ENCODE measurements around the gene FUZ.

The FUZ gene

DNA sequence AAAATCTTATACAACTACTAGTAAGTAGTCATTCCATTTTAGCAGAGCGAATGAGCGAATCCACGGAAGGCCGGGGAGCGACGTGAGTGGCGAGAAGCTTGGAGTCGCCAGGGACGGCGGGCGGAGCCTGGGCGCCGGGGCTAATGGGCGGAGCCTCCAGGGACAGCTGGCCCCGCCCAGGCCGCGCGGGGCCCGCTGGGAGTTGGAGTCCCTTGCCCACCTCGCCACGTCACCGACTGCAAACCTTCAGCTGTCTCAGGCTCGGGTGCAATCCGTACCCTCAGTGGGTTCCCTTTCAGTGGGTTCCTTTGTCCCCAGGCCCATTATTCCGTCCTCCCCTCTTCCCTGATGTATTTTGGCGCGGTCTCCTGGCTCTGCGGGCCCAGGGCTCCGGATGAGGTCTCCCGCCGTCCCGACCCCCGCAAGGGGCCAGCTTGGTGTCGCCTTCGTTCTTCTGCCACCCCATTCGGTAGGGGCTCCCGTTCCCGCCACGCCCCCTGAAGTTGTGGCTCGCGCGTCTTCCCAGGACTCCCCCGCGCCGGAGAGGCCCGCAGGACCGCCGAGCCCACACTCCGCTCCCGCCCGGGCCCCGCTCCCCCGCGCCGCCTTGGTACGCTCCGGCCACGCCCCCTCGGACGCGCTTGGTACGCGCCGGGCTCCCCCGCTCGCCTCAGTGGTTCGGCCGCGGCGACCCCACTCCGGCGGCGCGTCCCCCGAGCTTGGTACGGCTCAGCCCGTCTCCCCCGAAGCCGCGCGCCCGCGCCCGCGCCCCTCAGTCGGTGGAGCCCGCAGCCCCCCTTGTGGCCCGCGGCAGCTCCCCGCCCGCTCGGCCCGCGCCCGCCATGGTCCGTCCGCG is 37.6 kb upstream of the FUZ start, which contains the start of gene PTOV1:
Gene PTOV1 (plus strand): TSS at position 673 of the 856 bp plus-strand sequence.
- DNase-seq = peak; percentile 89 to 92

DNA sequence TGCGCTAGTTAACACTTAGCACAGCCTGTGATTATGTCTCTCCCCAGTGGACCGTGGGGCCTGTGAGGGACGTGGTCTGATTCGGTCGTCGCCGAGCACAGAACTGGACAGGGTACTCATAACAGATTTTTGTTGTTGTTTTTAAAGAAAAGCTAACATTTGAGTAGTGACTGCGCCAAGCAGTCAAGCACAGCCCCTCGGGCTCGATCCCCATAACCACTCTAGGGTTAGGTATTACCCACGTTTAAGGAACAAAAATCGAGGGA is 37.1 kb upstream of the FUZ start:
- DNase-seq = no peak

DNA sequence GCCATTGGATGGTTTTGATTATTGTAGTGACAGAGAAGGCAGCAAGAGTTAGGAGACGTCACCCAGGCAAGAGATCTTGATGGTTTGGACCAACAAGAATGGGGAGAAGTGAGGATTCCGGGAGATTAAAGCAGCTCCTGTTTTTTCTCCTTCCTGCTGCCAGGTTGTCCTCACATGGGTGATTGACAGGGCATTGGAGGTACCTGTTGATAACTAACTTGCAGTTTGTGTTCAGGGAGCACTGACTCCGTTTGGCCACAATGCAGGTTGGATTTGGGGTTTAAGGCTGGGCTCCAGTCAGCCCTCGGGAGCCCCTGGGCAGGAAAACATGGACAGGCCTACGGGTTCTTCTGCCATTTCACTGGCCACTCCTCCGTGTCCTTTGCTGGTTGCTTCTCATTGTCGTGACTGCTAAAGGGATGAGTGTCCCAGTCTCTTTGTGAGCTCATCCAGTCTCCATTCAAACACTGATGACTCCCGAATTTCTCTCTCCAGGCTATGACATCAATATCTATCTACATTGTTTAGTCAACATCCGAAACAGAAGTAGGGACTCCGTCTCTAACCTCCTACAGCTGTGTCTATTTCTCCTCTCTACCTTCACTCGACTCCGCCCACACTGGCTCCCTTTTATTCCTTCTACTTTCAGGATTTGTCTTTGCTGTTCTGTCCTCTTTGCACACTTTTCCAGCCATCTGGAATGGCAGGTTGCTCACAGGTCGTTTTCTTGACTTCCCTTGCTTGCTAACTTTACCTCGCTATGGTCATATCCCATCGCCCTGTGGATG is 36.5 kb upstream of the FUZ start:
- no peak for DNase-seq

DNA sequence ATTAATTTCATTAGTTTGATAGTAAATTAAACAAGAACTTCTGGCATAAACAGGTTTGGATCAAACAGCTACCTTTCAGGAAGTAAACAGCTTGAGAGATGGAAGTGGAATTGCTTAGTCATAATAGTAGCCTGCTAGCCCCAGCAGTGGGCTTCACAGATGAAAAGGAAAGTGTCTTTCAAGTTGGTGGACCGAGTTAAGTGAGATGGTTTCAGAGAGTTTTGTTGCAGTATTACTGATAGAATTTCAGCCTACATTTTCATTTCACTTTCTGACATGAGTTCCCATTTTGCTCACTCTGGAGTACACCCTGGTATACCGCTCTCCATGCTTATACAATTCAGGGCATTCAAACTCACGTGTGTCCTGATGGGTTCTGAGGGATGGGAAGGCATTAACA is 35.8 kb upstream of the FUZ start:
- no peak for DNase-seq

DNA sequence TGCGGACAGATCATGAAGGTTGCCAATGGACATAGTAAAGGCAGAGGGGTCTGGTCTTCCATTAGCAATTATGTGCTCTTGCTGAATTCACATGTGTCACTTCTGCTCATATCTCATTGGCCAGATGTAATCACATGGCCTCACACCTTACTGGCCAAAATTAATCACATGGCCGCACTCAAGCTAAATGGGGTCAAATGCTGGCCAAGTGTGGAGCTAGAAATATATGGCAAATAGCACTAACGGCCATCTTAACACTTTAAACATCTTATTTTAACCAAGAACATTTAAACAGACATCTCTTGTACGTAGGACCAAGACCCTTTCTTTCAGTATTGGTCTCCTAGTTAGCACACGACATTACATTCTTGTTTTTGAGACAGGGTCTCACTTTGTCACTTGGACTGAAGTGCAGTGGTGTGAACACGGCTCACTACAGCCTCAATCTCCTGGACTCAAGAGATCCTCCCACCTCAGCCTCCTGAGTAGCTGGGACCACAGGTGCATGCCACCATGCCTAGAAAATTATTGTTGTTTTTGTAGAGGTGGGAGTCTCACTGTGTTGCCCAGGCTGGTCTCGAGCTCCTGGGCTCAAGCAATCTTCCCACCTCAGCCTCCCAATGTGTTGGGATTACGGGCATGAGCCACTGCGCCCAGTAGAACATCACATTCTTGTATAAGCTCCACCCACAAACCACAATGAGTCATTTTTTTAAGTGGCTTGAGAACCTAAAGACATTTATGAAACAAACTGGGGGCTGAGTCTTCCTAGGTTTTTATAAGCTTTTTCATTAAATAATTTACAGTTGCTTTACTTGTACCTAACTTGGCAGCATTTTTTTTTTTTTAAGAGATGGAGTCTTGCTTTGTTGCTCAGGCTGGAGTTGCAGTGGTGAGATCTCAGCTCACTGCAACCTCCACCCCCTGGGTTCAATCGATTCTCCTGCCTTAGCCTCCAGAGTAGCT is 34.9 kb upstream of the FUZ start:
- peak in 1 of 2 donors; percentile 51 for DNase-seq

DNA sequence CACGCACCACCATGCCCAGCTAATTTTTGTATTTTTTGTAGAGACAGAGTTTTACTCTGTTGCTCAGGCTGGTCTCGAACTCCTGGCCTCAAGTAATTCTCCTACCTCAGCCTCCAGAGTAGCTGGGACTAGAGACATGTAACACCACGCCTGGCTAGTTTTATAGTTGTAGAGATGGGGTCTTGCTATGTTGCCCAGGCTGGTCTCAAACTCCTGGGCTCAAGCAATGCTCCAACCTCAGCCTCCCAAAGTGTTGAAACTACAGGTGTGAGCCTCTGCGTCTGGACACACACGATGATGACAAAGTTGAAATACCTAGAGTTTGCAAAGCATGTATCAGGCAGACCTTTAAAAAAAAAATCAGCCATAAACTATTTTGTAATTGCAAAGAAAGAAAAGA is 33.3 kb upstream of the FUZ start:
- no peak for DNase-seq

DNA sequence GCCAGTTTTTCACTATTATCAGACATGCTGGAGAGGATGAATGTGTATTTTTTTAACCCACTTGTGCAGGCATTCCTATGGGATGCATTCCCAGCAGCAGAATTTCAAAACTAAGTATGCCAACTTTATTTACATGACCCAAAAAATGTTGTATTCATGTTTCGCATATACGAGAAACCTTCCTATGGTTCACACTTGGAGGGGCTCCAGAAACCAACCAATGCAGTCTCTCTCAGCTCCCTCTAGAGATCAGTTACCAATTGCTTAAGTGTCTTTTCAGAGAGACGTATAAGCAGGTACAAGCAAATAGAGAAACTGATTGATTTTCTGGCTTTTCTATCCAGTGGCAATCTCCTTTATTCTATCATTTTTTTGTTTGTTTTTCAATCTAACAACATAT is 32.3 kb upstream of the FUZ start:
- no peak for DNase-seq

DNA sequence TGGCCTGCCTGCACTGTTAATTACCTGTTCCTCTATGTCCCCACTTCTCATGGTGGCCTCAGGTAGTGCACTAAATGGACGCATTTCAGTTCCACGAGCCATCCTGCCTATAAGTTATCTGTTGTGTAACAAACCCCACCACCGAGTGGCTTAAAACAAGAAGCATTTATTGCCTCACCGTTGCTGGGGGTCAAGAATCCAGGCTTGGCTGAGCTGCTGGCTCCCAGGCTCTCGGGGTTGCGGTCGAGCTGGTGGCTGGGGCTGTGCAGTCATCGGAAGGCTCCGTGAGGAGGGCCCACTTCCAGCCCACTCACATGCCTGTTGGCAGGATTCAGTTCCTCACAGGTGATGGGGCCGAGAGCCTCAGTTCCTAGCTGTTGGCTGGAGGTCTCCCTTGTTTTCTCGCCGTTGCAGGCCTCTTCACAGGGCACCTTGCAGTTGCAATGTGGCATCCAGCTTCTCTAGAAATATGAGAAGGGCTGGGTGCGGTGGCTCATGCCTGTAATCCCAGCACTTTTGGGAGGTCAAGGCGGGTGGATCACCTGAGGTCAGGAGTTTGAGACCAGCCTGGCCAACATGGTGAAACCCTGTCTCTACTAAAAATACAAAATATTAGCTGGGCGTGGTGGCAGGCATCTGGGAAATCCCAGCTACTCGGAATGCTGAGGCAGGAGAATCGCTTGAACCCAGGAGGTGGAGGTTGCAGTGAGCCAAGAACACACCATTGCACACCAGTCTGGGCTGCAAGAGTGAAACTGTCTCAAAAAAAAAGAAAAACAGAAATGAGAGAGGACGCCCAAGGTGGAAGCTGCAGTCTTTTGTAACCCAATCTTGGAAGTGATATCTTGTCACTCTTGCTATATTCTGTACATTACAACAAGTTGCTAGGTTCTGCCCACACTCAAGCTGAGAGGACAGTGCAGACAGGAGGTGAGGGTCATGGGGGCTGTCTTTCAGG is 31.3 kb upstream of the FUZ start:
- no peak for DNase-seq

DNA sequence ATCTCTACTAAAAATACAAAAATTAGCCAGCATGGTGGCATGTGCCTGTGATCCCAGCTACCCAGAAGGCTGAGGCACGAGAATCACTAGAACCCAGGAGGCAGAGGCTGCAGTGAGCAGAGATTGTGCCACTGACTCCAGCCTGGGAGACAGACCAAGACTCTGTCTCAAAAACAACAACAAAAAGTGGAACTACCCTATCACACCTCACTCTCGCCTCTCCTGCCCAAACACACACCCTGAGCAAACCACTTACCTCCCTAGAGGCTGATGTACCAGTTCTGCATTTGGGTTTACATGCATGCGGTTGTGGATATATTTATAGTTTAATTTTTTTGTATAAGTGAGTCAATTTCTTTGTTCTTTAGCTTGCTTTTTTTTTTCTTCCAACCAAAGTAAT is 30.2 kb upstream of the FUZ start:
- peak in 1 of 2 donors; percentile 40 for DNase-seq

DNA sequence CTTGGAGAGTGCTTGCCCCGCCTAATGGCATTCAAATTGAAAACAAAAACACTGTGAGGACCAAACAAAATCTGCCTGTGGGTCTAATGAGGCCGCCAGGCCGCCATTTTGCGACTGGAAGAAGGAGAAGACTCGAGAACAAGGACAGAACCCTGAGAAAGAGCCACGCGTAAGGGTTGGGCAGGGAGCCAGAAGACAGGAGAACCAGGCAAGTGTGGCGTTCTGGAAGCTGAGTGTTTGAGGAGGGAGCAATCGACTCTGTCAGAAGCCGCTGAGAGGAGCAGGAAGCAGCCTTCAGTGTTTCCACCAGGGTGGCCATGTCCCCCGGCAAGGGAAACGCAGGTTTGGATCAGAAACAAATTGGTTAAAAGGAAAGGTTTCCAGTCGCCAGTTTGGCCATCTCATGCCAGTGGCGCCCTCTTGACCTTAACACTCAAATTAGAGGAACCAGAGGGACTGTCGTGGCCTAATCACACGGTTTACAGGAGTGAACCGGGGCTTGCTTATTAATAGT is 27.7 kb upstream of the FUZ start:
- no peak for DNase-seq

DNA sequence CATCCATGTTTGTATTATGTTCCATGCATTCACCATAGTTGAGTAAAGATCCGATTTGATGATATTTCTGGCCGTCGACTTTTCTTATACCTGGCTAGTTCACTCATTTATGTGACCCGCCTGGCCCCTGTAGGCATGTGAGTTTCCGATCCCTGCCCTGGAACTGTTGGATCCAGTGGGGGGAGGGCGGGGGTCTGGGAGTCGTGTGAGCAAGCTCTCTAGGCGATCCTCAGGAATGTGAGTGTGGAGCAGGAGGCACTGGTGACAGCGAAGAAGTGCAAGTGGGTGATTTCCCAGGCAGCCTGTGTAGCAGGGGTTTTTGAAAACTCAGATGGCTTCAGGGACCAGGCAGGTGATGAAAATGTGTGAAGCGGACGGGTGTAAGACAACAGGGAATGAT is 27.2 kb upstream of the FUZ start:
- DNase-seq = no peak

DNA sequence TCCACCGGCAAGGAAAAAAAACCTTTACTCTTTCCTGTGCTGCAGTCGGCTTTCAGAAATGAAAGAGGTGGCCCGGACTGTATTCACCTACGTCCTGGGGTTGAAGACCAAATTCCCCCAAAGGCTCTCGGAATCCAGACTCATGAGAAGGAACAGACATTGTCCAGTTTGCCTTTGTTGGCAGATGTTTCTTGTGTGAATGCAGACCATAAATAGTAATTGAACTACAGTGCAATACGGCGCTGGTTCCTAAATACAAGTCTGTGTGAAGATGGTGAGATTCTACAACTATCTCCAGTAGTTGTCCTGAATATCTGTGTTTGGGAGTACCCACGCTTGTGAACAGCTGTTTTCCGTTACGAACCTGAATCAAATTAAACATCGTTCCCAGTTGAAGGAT is 26.6 kb upstream of the FUZ start:
- DNase-seq = no peak

DNA sequence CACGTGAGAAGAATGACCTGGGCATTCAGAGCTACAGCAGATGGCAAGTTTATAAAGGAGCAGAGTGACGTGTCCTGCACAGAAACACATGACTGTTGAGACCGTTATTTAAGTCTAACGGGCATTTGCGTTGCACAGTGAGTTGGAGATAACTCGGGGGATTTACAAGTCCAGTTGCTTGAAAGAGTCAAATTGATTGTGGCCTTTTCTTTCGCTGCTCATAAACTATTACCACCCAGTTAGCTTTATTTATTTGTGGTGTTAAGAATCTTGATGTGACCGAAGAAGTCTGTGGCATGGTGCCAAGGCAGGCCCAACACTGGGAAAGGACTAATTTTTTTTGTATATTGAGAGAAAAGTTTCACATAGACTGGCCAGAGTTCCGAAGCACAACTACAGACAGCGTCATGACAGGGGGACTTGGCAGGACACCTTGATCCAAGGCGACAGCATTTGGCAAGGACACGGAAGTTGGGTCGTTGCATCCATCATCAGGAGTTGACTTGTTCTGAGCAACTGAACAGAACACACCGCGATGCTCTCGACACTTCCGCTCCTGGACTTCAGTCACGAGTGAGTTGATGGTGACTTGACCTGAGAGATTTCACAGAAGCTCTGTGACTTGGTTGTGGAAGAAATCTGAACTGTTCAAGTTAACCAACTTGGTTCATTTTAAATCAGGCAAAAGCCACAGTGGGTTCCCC is 25.9 kb upstream of the FUZ start:
- DNase-seq = no peak

DNA sequence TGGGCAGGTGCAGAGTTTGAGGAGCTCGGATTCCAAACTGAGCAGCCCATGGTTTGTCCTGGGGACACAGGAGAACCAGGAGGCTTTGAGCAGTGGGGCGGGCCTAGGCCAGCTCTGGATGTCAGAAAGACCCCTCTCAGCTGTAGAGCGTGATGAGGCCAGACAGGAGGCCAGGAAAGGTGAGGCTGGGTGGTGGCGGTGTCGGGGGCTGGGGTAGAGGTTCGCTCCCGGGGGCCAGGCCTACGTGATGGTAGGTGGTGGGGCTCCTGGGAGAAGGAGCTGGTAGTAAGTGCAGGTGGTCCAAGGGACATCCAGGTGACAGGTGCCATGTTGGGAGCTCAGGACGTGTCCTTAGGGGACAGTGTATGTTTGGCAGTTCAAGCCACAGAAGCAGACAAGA is 24.3 kb upstream of the FUZ start:
- no peak for DNase-seq

DNA sequence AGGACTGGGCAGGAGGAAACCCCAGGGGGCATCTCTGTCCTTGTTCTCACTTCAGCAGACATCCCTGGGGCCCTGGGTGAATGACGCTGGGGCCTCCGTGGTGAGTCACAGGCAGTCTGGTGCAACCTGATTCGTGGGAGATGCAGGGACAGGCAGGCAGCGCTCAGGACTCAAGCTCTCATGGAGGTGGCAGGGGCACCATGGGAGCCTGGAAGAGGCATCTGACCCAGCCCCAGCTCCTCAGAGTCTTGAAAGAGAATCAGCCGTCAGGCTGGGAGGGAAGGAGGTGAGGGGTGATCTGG is 23.9 kb upstream of the FUZ start:
- DNase-seq = no peak

DNA sequence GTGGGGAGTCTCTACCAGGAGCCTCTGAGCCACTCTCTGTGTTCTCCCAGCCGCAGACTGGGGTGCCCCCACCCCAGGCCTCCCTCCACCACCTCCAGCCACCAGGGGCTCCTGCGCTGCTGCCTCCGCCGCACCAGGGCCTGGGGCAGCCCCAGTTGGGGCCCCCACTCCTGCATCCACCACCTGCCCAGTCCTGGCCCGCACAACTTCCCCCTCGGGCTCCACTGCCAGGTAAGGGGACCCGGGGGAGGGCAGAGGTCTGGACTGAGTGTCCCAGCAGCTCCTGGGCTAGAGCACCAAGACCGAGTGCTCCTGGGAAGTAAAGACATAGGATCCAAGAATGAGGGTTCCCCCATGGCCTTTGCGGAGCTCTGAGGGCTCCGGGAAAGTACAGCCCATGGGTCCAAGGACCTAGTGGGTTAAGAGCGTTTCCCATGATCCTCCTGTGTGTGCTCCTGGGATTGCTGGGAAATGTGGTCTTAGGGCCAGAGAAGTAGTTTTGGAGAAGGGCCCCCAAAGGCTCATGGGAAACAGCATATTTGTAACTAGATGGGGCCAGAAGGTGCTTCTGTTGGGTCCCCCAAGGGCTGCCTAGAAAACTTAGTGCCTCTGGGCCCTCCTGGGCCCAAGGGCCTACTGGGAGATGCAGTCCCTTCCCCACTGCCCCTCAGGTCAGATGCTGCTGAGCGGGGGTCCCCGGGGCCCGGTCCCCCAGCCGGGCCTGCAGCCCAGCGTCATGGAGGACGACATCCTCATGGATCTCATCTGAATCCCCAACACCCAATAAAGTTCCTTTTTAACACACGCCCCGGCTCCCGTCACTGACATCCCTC is 23.3 kb upstream of the FUZ start:
- no peak for DNase-seq

DNA sequence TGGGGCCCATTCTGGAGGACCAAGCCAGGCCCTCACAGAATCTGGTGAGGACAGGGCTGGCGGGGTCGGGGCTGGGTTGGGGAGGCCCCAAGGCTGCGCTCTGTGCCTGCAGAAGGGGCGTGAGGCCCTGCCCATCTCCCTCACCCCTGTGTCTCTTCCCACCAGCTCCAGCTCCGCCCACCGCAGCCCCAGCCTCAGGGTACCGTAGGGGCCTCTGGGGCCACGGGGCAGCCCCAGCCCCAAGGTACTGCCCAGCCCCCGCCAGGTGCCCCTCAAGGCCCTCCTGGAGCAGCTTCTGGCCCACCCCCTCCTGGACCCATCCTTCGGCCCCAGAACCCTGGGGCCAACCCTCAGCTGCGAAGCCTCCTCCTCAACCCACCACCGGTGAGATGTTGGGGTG is 22.5 kb upstream of the FUZ start:
- DNase-seq = no peak

DNA sequence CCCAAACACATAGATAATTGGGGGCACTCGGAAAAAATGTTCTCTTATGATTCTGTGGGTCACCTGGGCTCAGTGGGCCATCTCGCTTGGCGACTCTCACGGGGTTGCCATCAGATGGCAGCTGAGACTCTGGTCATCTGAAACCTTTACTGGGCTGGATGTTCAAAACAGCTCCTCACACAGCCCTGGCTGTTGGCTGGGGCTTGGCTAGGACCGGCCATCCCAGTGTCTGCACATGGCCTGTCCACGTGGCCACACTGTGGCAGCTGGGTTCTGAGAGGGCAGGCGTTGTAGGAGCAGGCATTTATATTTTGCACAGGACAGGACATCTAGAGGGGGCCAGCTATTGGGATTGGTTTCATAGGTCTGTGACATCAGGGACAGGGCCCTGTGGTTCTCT is 20.5 kb upstream of the FUZ start:
- DNase-seq = no peak

DNA sequence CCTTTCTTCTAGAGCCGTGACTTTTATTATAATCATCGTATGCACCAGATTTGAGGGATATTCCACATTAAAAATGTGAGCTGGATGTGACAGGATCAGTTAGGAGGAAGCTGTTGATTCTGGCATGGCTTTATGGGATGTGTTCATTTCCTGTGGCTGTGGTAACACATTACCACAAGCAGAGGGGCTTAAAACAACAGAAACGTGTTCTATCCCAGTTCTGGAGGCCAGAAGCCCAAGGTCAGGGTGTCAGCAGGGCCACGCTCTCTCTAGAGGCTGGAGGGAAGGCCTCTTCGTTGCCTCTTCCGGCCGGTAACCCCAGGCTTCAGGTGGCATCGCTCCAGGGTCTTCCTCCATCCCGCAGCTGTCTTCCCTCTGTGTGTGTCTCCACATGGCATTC is 19.5 kb upstream of the FUZ start:
- DNase-seq = no peak

DNA sequence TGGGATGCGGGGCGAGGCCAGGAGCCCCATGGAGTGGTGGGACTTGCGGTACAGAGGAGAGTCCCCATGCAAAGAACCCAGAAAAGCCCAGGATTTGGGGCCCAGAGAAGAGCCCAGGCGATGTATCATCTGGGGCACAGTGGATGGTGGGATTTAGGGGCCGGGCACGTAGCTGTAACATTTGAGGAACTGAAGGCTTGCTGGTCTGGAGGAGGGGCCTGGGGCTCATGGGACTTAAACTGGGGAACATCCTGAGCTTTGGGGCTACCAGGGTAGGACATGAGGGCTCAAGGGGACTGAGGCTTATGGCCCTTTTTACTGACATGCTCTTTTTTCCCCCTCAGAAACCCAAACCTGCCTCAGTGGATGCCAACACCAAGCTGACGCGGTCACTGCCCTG is 18.5 kb upstream of the FUZ start:
- no peak for DNase-seq

DNA sequence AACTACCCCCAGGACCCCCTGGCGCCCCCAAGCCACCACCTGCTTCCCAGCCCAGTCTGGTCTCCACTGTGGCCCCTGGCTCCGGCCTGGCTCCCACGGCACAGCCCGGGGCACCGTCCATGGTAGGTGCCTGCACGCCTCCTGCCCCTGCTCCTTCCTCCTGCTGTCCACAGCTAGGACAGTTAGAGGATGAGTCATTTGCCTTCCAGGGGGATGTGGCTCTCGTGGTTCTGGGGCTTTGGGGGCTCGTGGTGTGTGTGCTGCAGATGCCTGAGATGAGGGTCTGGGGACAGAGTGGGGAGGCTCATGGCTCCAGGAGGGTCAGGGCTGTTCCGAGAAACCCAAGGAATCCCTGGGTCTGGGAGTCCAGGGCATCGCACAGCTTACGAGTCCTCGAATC is 17.7 kb upstream of the FUZ start:
- no peak for DNase-seq
